Activated CD8-positive, alpha-beta memory T cell treated with anti-CD3 and anti-CD28 coated beads, Interleukin-2, amount 50 U/mL, for 1 hour (primary cell): ENCODE data around the gene LIG4.

Experiments used
- DNase-seq: peaks from one replicate; pipeline ENCODE4 v3.0.0-alpha.2; 2020; ENCODE audit errors: extremely low read depth

LIG4 gene

DNA sequence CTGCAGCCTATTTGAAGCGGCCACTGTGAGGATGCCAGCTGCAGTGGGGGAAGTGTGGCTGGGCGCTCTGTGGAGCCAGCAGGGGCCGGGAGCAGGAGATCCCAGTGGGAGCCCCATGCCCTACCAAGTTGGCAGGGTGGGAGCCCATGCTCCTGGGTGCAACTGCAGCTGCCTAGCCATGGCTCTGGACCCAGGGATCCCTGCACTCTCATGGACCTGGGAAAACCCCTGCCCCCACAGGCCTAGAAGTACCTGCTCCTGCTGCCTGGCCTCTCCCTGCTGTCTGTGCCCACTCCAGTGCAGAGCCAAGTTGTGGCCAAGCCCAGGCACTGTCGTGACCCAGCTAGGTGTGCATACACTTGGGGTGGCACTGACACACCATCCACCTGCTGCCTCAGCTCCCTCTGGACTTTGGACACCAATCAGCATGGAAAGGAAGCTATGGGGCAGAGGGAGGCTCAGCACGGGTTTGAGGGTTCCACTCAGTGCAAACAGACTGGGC lies 20.9 kb downstream of the LIG4 start:
- no peak for DNase-seq

DNA sequence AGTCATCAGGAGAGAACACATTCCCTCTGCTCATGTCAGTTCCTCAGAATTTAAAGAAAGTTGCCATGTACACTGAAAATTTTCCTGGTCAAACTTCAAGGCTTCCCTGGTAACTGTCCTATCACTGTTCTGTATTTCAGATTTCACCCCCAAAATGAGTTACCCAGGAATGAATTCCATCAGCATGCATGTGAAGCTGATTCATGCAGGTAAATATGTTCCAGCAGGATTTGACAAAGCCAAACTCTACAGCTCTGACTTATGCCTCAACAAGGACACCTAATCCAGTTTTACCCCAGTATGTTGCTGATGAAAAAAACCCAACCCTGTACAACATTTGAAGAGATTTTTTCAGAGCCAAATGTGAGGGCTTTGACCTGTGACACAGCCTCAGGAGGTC lies 21.5 kb downstream of the LIG4 start:
- DNase-seq = no peak

DNA sequence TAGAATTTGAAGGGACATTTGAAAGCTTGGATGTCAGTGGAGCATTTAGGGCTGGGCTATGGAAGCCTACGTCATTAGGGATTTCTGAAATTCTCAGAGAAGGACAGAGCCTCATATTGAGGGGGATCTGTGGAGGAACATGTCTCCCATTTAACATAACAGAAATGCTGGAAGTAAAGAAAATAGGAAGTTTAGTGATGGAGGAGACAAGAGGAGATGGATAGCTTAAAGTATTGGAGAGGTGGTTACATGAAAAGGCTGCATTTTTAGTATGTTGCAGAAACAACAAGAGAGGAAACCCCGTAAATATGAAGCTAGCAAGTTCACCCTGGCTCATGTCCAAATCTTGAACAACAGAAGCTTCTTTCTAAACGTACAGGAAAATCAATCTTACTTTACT lies 24.4 kb downstream of the LIG4 start:
- no peak for DNase-seq

DNA sequence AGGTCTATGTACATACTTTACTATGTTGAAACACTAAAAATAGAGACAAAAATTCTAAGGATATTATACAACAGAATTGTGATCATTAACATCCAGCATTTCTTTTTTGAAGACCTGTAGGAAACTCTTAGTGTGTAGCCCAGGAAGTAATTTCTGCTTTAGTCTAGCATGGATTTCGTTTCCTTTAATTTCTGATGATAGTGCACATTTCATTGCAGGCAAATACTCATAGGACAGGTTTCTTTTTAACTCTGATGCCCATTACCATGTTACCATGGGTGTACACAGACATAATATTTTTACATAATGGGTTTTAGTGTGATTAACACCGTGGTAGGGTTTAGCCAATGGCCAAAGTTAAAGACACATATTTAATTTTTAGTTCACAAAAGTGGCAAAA lies 27.1 kb downstream of the LIG4 start:
- DNase-seq = no peak

DNA sequence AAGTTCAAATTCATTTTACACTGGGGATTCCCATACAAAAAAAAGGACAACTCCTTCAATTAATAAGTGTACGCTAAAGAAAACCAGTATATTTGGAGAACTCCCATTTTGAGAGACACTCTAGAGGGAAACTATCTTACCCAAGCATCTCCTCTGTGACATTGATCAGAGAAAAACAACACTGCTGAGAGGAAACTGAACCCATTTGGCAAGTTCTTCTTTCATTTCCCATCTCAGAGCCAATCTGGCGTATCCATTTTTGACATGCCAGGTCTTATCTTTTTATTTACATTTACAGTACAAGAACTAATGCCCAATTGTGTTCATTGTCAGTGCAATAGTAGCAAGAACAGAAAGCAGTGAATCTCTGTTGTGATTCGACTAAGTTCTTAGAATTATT lies 30.1 kb downstream of the LIG4 start:
- DNase-seq = no peak

DNA sequence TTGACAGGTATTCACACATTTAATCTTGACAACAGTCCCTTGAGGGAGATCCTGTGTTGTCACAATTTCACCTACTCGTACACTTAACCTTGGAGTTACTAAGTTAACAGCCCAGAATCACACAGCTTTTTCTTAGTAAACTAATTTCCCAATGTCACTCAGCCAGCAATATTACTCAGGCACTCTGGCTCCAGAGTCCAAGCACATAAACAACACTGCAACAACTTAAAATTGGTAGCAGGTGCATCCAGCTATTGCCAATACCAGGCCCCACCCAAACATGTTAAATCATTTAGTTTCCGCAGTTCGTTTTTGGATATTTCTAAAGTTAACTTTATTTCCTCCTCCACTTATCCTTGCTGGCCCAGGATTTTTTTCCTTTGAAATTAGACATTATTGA lies 32.7 kb downstream of the LIG4 start:
- DNase-seq = no peak

DNA sequence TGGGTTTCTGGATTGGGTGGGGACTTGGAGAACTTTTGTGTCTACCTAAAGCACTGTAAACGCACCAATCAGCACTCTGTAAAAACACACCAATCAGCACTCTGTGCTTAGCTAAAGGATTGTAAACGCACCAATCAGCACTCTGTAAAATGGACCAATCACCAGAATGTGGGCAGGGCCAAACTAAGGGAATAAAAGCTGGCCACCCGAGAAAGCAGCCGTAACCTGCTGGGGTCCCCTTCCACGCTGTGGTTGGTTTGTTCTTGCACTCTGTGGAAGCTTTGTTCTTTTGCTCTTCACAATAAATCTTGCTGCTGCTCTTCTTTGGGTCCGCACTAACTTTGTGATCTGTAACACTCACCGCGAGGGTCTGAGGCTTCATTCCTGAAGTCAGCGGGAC lies 37.3 kb downstream of the LIG4 start:
- DNase-seq = no peak

DNA sequence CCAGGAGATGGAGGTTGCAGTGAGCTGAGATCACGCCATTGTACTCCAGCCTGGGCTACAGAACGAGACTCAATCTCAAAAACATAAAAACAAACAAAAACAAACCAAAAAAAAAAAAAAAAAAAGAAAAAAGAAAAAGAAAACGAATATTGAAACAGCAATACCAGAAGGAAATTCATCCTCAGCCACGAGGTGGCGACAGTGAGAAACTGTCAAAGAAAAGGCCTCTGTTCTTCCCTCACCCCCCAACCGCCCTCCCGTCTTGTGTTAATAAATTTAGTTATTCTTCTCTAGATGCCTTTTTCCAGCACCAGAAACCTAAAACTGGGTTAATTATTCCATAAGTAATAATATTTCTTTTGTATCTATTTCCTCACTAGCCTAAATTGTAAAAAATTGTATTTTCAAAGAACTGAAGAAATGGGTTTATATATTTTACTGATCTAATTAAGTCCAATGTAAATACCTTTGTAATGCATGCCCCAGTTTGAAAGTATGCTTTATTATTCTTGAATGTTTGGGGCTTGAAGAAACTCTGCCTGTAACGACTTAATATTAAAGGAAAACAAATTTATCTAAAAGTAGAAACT lies 38.6 kb downstream of the LIG4 start:
- peak; percentile 0 for DNase-seq

DNA sequence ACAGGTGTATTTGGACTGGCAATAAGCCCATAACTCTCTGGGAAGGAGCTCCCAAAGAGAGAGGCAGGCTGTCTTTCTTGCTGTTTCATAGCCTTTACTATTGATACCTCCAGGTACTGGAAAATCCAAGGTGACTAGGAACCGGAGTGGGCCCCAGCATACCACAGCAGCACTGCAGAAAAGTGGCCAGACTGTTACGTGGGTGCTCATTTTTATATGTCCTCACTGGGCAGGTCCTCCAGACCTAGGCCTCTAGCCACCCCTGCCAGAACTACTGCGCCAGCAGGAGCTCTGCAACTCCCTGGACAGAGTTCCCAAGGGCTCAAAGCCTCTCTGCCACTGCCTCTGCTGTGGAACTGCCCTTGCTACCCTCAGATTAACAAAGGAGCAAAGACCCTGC lies 46.4 kb downstream of the LIG4 start:
- no peak for DNase-seq

DNA sequence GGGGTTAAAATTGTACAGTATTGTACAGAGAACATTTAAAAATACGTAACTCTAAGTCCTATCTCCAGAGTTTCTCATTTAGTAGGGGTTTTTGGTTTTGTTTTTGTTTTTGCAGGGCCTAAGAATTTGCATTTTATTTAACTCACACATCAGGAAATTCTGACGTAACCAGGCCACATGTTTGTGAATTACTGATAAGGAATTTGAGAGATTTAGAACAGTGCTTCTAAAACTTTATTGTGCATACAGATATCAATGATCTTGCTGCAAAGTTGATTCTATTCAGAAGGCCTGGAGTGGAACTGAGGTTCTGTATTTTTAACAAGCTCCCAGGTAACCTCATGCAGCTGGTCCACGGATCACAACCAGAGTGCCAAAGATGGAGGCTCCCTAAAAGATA lies 49.3 kb downstream of the LIG4 start:
- DNase-seq = no peak

DNA sequence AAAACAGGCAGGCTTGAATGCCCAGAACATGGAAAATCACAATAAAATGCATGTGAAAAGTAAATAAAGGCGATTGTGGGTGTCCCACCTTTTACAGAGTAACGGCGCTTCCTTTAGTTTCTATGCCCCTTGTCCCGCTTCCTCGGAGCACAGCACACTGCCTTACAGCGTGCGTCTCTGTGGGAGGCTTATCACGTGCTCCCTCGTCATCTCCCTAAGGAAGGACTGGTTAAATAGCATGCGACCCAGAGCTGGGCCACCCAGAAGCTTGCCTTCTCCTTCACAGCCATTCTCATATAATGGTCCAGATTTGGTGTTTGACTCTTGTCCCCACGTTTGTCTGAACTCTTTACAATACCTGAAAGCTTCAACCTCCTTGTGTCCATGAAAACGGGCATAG lies 56.6 kb downstream of the LIG4 start:
- DNase-seq = no peak
